HG02973 (cell line): ENCODE measurements around the gene PSMD1.
"Not testable (repeated sequence)": the region's sequence is repeated elsewhere in the genome, so short reads cannot be mapped to it uniquely, and the experiment has no call there.

ENCODE experiments used
- ATAC-seq: cut with Tn5 transposase; IDR thresholded peaks from one replicate; pipeline ENCODE4 v1.9.1; 2021; ENCODE audit warnings: moderate library complexity; ENCODE audit not compliant: unreplicated experiment

Gene PSMD1

DNA sequence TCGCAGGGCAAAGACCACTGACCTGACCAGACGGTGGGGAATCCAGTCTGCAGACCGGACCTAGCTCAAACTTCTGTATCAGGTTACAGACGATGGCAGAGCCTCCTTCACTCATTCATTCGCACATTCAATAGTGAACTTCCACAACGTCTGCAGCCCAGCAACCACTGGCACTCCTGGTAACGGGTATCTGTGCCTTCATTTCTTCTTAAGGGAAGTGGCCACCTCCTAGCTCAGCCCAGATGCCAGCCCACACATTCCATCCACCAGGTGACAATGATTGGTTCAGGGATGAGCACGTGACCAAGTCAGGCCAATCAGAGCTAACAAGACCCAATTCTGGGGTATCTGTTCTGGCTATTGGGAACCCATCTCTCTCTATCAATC is 125.8 kb downstream of the PSMD1 start:
- no peak for ATAC-seq

GRCh38 chr2:231183851-231184250 is 127.2 kb downstream of the PSMD1 start:
- no peak for ATAC-seq

DNA sequence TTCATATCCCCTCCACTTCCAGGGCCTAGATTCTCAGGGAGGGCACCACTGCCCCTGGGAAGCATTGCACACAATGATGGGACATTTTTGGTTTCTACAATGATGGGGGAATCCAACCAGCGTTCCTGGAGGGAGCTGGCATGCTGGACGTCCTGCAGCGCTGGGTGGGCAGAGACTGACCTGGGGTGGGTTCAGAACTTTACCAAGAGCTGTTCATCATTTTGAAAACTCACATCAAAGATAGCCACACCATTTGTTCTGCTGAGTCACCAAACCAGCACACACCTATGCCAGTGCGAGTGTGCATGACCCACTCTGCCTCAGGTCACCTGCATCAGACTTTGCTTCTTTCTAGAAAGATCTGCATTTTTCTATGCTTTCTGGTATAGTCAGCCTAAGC is 127.7 kb downstream of the PSMD1 start:
- ATAC-seq = no peak

DNA sequence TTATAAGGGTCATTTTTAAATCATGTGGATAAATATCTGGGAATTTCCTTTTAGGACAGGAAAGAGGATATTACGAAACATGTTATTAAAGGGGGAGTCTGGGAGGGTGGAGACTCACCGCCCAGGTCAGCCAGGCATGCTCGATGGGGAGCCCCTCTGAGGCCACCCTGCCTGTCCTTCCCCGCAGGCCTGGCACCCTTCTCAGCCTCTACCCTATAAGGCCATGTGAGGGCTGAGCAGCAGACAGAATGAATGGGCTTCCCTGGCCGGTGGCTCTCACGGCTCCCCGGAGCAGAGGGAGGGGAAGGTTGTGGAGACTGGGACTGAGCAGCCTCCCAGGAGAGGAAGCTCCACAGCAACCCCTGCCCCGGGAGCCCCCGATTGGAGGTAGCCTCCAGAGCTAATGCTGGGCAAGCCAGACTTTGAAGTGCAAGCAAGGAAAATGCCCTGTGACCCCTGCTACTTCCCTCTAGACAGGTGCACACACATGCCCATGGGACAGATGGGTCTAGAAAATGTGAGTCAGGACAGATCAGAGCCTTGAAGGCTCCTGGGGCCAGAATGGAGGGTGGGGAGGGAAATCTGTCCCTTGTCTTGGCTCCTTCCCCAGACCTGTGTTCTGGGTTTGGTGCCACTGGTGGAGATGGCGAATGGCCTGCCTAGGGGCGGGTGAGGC is 128.5 kb downstream of the PSMD1 start:
- ATAC-seq = no peak

- ATAC-seq = no peak
Measured at GRCh38 chr2:231185886-231186285, 129.2 kb downstream of the PSMD1 start.

DNA sequence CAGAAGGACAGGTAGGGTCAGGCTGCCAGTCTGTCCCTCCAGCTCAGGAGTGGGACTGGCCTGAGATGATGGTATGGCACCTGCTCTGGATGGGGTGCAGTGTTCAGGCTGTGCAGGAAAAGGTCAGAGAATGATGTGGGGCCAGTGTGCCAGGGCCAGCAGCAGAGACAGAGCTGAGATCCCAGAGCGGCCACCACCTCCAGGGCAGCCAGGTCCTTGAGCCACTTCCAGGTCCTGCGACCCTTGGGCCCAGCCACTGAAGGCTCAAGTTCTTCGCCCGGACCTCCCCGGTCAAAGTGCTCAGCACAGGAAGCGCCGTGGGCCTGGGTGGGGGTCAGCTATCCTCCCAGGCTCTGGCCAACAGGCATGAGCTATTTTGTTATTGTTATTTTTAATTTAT is 129.7 kb downstream of the PSMD1 start:
- ATAC-seq = no peak

DNA sequence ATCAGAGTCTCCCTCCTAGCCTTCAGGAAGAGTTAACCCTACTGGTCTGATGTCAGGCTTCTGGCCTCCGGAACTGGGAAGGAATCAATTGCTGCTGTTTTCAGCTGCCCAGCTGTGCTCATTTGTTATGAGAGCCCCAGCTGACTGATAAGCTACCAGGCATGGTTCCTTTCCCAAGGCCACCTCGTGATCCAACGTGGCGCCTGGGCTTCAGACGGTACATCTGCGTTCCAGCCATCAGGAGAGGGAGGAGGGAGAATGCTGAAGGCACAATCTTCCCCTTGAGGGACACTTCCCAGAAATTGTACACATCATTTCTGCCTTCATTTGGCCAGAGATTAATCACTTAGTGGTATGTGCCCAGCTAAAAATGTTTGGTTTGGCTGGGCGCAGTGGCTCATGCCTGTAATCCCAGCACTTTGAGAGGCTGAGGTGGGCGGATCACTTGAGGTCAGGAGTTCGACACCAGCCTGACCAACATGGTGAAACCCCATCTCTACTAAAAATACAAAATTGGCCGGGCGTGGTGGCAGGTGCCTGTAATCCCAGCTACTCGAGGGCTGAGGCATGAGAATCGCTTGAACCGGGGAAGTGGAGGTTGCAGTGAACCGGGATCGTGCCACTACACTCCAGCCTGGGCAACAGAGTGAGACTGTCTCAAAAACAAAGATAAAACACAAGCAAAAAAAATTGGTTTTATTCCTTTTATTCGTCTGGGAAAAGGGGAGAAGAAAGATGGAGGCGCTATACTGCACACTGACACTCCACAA is 131.3 kb downstream of the PSMD1 start:
- ATAC-seq = no peak

GRCh38 chr2:231188506-231189170 is 132.0 kb downstream of the PSMD1 start:
- ATAC-seq = no peak

DNA sequence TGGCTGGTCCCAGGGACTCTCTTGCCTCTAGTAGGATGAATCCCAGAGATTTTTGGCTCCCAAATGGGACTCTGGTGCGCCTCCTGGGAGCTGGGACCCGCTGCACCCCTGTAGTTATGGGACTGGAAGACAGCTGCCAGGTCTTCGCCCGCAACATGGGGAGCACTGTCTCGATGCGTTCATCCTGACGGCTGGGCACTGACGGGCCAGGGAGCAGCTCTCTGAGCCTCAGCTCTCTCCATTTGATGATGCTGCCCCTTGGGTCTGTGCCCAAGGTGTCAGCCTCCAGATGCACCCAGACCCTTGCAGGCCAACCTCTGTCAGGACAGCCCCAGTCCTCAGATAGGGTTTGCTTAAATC is 132.5 kb downstream of the PSMD1 start:
- ATAC-seq = no peak

DNA sequence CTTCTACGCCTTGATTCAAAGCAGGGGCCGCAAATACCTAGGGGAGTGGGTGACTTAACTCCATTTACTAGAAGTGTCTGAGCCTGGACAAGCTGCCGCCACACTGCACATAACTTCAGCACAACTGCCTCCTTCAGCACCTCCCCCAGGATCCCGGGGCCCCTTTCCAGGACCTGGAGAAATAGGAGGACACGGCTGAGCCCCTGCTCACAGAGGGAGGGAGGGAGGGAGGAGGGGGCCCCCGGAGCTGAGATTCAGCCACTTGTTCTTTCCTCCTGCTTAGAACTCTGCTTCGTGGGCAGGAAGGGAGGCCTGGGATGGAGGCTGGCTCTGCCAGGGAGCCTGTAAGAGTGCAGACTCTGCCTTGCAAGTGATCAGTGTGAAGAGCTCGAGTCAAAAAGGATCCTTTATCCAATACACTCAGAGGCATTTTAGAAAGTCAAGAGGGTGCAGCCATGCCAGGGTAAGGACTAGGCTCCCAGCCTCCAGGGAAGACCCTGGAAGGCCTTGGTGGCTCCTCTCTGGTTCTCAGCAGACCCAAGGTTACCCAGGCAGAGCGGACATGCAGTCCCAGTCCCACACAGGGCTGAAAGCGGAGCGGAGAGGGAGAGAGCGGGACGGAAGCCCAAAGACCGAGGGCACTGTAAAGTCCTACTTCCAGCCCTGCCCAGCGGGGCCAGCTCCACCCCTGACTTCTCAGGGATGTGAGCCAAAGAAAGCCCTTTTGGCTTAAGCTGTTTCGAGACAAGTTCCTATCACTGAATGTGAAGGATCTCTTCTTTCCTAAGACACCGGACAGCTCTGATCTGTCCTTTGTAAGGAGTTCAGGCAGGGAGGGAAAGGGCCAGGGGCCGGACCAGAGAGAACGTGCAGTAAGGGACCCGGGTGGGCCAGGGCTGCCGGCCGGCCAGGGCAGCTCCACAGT is 133.2 kb downstream of the PSMD1 start:
- no peak for ATAC-seq

DNA sequence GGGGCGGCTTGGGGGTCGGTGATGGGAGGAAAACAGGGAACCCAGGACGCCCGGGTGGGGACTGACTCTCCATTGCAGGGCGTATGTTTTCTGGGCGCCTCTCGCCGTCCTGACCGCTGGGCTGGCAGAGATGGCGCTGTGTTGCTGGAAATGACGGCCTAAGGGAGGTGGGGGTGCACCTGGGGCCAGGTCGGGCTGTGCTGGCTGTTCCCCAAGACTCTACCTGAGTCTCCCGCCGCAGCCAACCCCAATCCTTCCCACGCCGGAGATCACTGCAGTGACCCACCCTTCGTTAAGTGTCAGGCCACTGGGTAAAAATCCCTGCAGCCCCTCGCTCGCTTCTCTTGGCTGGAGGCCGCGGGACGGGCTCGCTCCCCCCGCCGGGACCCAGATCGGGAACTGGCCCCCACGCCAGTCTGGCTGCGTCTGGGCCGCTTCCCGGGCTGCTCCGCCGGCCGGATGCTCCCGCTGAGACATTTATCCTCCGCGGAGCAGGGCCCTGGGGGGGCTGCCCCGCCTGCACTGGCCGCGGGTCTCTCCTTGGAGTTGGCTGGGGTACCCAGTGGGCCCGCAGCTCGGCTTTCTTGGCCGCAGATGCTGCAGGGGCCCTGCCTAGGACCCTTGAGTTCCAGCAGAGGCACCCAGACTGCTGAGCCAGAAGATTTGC is 134.0 kb downstream of the PSMD1 start:
- ATAC-seq = no peak

GRCh38 chr2:231191896-231192872 is 135.5 kb downstream of the PSMD1 start:
- ATAC-seq = no peak

DNA sequence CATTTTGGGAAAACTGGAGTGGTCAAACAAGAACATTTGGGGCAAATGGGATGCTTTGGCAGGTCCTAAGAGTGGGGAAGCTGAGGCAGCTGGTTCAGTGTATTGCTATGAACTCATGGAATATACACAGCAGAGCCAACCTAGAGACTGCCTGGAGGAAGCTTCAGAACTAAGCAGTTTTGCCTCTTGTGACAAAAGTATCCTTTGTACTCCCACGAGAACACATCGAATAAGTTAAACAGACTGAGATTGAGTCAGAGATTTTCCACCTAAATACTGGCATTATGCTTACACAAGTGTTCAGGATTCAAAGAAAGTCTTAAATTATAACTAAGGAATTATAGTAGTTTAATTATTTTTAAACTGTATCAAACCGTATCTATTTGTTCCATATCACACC is 136.5 kb downstream of the PSMD1 start:
- no peak for ATAC-seq

DNA sequence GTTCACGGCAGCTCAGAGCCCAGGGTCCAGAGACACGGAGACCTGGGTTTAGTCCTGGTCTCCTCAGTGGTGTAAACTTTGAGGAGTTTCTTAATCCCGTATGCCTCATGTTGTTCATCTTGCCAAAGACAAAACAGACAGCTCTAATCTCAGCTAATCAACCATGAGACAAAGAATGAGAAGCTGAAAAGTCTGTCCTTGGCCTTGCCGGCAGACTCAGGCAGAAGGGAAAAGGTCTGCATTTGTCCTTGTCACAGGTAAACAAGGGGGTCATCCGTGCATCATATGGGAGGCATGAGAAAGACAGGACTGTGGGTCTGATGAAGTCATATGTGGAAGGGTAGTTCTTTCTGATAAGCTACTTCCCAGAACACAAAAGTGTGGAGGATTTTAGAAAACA is 139.9 kb downstream of the PSMD1 start:
- no peak for ATAC-seq

- ATAC-seq = not testable (repeated sequence)
Measured at GRCh38 chr2:231197196-231197595, 140.5 kb downstream of the PSMD1 start.

GRCh38 chr2:231197706-231198290 is 141.1 kb downstream of the PSMD1 start:
- no peak for ATAC-seq

DNA sequence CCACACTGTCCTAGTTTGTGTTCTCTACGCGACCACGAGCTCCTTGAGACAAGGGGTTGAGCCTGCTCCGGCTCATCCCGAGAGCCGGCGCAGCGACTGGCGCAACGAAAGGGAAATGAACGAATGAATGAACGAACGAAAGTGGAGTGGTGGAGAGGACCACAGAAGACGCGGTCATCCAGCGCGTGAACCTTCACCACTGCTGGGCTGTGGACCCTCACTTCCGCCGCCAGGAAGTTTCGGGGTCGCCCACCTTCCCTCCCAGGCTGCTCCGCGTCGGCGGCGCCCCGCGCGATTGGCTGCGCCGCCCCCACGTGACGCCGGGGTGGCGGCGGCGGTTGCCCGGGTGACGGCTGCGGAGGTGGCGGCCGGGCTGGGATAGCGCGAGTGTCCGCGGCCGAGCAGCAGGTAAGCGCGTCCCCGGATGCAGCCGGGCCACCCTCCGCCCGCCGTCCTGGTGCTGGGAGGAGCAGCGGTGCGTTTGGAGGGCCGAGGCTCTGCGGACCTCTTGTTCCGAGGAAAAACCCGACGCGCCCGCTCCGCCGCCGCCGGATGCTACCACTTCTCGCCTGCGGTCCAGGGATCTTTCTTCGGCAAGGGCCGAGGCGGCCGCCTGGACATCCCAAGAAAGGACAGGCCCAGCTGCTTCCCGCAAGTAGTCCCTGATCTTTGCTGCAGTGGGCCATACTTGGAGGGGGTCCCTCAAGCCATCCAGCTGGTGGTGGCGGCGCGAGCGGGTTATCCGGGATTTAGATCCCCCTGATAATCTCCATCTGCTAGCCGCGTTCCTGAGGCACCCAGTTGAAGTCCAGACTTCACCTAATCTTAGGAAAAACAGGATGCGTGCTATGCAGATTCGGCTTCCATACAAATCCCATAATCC is 141.9 kb downstream of the PSMD1 start, which contains the start of gene ARMC9:
ARMC9 (plus strand) TSS at position 341 of the 883 bp plus-strand sequence. CDS start 7,608 bp downstream, outside the sequence.
- ATAC-seq = peak; percentile 89

DNA sequence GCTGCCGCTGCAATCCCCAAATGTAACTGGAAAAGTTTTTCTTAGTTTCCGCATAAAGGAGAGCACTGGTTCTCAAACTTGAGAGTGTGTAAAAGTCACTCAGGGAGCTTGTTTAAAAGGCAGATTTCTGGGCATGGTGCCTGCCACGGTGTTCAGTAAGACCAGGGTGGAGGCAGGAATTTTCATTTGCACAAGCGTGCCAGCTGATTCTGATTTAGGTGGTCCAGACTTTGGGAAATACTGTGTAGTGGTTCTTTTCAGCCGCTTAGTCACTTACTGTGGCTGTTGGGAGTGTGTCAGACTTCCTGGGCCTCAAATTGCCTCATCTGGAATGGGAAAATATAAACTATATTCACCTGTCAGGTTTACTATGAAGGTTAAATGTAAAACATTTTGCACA is 142.6 kb downstream of the PSMD1 start:
- no peak for ATAC-seq
